Common myeloid progenitor, CD34-positive (primary cell): ENCODE results near the gene GOLGA2.
"Not testable (repeated sequence)": the region's sequence is repeated elsewhere in the genome, so short reads cannot be mapped to it uniquely, and the experiment has no call there.

Experiments used
- CTCF ChIA-PET: fragments of 350-600 bp; sonication (Branson Sonifier 250); formaldehyde crosslinking; loops from one replicate; lab custom pipeline; 2021; ENCODE audit warnings: antibody characterized with exemption; lab: Charles Lee
- POLR2A ChIA-PET: fragments of 350-600 bp; sonication (Branson Sonifier 250); formaldehyde crosslinking; loops from one replicate; lab custom pipeline; 2021; ENCODE audit warnings: antibody characterized with exemption; lab: Charles Lee
- DNase-seq, 3 donors: peaks; one replicate each; pipeline versions ENCODE4 v3.0.0 to v3.0.0-alpha.2; 2013
- H3K27ac ChIP-seq, 2 experiments: 1 replicate in 1 of 2; 2 replicates in 1 of 2; pipeline ENCODE4 v1.7.0; 2013; ENCODE audit warnings: inconsistent platforms in 2 of 2, low read length in 2 of 2, mild to moderate bottlenecking in 2 of 2, low read depth in 1 of 2, moderate library complexity in 1 of 2; ENCODE audit not compliant: severe bottlenecking in 2 of 2, insufficient read depth in 1 of 2, poor library complexity in 1 of 2
- H3K27me3 ChIP-seq, 5 experiments: replicated peaks in 2 of 5; 1 replicate in 3 of 5; 2 replicates in 2 of 5; pipeline versions ENCODE4 v1.6.1 to v1.7.0; 2013; ENCODE audit warnings: low read length in 4 of 5, mild to moderate bottlenecking in 2 of 5, moderate library complexity in 2 of 5, inconsistent platforms in 1 of 5; ENCODE audit not compliant: insufficient read depth in 5 of 5, control insufficient read depth in 4 of 5
- H3K36me3 ChIP-seq, 4 experiments: 1 replicate in 2 of 4; 2 replicates in 2 of 4; pipeline versions ENCODE4 v1.6.1 to v1.7.0; 2013; ENCODE audit warnings: low read length in 3 of 4, control low read depth in 1 of 4, mild to moderate bottlenecking in 1 of 4; ENCODE audit not compliant: control insufficient read depth in 4 of 4, insufficient read depth in 4 of 4
- H3K4me1 ChIP-seq, 4 experiments: 1 replicate in 3 of 4; 2 replicates in 1 of 4; pipeline versions ENCODE4 v1.6.1 to v1.7.1; 2013; ENCODE audit warnings: low read length in 3 of 4, mild to moderate bottlenecking in 3 of 4, control low read depth in 1 of 4, inconsistent platforms in 1 of 4, moderate library complexity in 1 of 4; ENCODE audit not compliant: control insufficient read depth in 4 of 4, insufficient read depth in 4 of 4; ENCODE audit errors: control extremely low read depth in 1 of 4
- H3K4me3 ChIP-seq, 7 experiments: 1 replicate in 4 of 7; 2 replicates in 3 of 7; pipeline versions ENCODE4 v1.5.1 to v1.7.0; 2013; ENCODE audit warnings: mild to moderate bottlenecking in 7 of 7, low read length in 6 of 7, moderate library complexity in 6 of 7, inconsistent platforms in 2 of 7, low read depth in 2 of 7, control low read depth in 1 of 7; ENCODE audit not compliant: insufficient read depth in 4 of 7, control insufficient read depth in 1 of 7; ENCODE audit errors: extremely low read depth in 1 of 7
- H3K9me3 ChIP-seq, 5 experiments: 1 replicate in 4 of 5; 2 replicates in 1 of 5; pipeline versions ENCODE4 v1.6.1 to v1.7.1; 2013; ENCODE audit warnings: low read length in 4 of 5, mild to moderate bottlenecking in 2 of 5, inconsistent platforms in 1 of 5, low read depth in 1 of 5, moderate library complexity in 1 of 5; ENCODE audit not compliant: control insufficient read depth in 4 of 5, insufficient read depth in 2 of 5; ENCODE audit errors: control extremely low read depth in 1 of 5
- whole genome bisulfite sequencing: methylation state at CpG from one replicate; pipeline ENCODE4 v1.1.5; 2013; ENCODE audit not compliant: insufficient coverage; 5-methylcytosine and 5-hydroxymethylcytosine counted together

GOLGA2 gene

GRCh38 chr9:128233817-128234406, 41.9 kb downstream of the GOLGA2 start:
- Histone ChIP-seq H3K4me3 (no peak overlapping the region), H3K4me1 (no peaks in the 10 kb centered on the region), H3K36me3 (no peaks in the 10 kb centered on the region), H3K27me3 (no peaks in the 10 kb centered on the region), H3K27ac (no peak overlapping the region), H3K9me3 (no peaks in the 10 kb centered on the region)
- DNase-seq = no peak
- 95% methylated on average over 28 of the region's 28 CpGs for WGBS
- ChIA-PET CTCF (interaction anchor here (1.3 kb wide), 1 partner anchor 15 kb away, joined by 3 read pairs; no protein-coding TSS in a partner anchor), POLR2A (no interaction called here)

DNA sequence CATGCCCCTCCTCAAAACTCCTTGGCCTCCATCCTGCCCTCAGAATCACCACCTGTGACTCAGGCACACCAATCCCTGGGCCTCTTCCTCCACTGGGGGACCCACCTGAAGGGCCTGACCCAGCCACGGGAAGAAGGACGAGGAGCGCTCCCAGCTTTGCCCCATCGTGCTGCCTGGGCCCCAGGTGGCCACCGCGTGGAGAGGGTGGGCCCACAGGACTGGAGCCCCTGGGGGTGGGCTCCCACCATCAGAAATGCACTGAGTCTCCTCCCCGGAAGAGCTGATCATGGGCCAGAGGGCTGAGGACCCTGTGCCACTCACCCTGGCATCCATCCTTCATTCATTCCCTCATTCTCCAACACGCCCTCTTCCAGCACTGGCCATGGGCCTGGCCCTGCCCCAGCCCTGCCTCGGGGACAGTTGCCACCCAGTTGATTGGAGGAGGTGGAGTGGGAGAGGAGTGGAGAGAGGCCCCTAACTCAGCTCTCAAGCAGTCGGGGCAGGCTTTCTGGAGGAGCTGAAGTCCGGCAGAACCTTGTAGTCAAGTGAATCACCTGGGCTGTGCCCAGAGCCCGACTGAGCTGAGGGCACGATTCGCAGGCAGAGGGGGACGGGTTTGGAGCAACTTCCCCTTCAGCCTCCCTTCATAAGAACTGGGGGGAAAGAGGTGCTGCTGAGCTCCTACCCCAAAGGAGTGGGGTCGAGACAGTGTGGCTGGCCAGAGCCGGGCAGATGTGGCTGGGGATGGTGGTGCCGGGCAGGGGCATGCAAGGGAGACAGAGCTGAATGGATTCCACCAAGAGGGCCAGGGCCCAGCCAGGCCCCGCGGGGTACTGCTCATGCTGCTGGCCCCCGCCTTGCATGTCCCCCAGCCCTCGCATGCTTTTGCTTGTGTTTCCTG, 43.0 kb downstream of the GOLGA2 start:
- no peaks in the 10 kb centered on the region for H3K4me1 ChIP-seq
- no peak overlapping the region for H3K27ac ChIP-seq
- DNase-seq = no peak
- H3K36me3 ChIP-seq = no peaks in the 10 kb centered on the region
- POLR2A ChIA-PET = no interaction called here
- CTCF ChIA-PET = interaction anchor here (1.3 kb wide), 1 partner anchor 14 kb away, joined by 3 read pairs; no protein-coding TSS in a partner anchor
- H3K4me3 ChIP-seq = no peak overlapping the region
- H3K9me3 ChIP-seq = no peaks in the 10 kb centered on the region
- no peaks in the 10 kb centered on the region for H3K27me3 ChIP-seq
- 98% methylated on average over 16 of the region's 22 CpGs for WGBS

DNA sequence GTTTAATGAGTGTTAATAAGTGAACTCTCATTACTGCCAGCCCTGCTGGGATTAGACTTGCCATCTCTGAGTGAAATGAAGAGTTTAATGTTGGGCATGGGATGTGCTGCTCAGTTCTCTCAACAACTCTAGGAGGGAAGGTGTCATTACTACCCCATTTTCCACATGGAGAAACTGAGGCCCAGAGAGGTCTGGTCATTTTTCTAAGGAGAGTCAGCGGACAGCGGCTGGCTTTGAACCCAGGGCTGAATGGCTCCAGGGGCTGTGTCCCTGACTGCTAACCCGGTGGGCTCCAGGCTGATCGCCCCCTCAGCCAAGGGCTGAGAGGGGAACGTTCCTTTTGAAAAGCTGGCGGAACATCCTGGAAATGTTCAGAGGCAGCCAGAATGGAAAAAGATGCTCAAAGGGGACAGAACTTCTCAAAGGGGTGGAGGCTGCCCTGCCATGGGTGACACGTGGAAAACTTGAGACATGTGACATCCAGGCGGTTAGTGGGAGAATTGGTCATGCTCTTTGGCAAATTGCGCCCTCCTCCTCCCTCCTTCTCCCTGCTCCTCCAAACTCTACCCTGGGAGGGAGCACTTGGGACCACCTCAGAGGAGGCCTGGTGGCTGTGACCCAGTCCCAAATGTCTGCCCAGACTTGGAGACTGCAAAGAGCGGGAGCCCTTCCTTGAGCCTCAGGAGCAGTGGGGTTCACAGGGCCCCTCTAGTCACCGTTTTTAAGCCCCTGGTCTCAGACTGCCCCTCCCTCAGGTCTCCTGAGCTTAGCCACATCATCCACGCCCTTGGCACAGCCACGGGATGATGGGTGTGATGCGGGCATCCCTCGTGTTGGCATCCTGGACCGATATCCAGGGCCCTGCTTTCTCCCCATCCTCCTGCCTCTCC, 43.9 kb downstream of the GOLGA2 start:
- H3K27me3 ChIP-seq = no peaks in the 10 kb centered on the region
- H3K4me3 ChIP-seq = no peak overlapping the region
- CTCF ChIA-PET = interaction anchor here (0.8 to 2.5 kb wide), 2 partner anchors 10 to 24 kb away, joined by 3 to 7 read pairs; no protein-coding TSS in a partner anchor
- H3K27ac ChIP-seq = no peak overlapping the region
- no peaks in the 10 kb centered on the region for H3K4me1 ChIP-seq
- no peaks in the 10 kb centered on the region for H3K36me3 ChIP-seq
- no peak for DNase-seq
- H3K9me3 ChIP-seq = no peaks in the 10 kb centered on the region
- 85% methylated on average over 13 of the region's 16 CpGs for WGBS
- POLR2A ChIA-PET = no interaction called here

DNA sequence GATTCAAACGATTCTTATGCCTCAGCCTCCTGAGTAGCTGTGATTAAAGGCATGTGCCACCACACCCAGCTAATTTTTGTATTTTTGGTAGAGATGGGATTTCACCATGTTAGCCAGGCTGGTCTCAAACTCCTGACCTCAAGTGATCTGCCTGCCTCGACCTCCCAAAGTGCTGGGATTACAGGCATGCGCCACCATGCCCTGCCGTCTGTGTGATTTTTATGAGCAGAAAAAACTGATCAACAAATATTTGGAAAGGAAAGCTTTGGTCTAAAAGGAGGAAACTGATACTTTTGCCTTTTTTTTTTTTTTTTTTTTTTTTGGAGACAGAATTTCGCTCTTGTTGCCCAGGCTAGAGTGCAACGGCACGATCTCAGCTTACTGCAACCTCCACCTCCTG, 44.9 kb downstream of the GOLGA2 start:
- H3K4me3 ChIP-seq, H3K36me3 ChIP-seq, H3K4me1 ChIP-seq, DNase-seq, POLR2A ChIA-PET, H3K27me3 ChIP-seq, H3K27ac ChIP-seq, H3K9me3 ChIP-seq: not testable (repeated sequence)
- 96% methylated on average over 5 of the region's 7 CpGs for WGBS
- CTCF ChIA-PET = interaction anchor here (0.8 to 2.5 kb wide), 2 partner anchors 11 to 25 kb away, joined by 3 to 7 read pairs; no protein-coding TSS in a partner anchor

GRCh38 chr9:128226412-128226801, 49.4 kb downstream of the GOLGA2 start:
- Histone ChIP-seq H3K9me3 (no peaks in the 10 kb centered on the region), H3K27me3 (no peaks in the 10 kb centered on the region), H3K4me3 (no peak overlapping the region), H3K36me3 (no peaks in the 10 kb centered on the region), H3K27ac (no peak overlapping the region), H3K4me1 (peaks cover 0 to 10% (median 0%) of the 10 kb centered on the region in 4 experiments)
- 93% methylated on average over 4 of the region's 5 CpGs for WGBS
- ChIA-PET CTCF (no interaction called here), POLR2A (no interaction called here)
- DNase-seq = peak in 2 of 3 donors; percentile 74 to 75

DNA sequence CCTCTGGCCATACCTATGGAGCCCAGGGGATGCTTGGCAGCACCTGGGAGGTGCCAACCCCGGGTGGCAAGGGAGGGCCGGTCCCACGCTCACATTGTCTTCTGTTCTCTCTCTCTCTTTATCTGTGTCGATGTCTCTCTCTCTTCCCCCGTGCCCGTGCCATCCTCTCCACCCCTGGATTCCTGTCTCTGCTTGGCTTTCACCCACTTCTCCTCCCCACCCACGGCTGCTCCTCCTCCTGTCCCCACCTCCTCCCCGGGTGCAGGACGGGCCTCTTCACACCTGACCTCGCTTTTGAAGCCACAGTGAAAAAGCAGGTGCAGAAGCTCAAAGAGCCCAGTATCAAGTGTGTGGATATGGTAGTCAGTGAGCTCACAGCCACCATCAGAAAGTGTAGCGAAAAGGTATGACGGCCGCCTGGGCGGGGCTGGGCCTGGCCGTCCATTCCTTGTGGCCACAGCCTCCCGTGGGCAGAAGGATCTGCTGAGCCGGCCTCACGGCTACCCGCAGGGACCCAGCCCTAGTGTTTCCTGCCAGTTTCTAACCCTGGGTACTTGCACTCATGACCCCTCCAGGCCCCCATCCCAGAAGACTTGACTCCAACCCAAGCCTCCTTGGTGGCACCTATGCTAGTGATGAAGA, 49.9 kb downstream of the GOLGA2 start:
- Histone ChIP-seq H3K4me3 (no peak overlapping the region), H3K4me1 (peaks cover 0 to 10% (median 0%) of the 10 kb centered on the region in 4 experiments), H3K9me3 (no peaks in the 10 kb centered on the region), H3K27ac (no peak overlapping the region), H3K27me3 (no peaks in the 10 kb centered on the region), H3K36me3 (no peaks in the 10 kb centered on the region)
- WGBS = 99% methylated on average over 15 of the region's 19 CpGs
- ChIA-PET CTCF (no interaction called here), POLR2A (no interaction called here)
- DNase-seq = no peak
